IPS-20b (cell line): ENCODE data around the gene EOLA1.
"Not testable (repeated sequence)": the region's sequence is repeated elsewhere in the genome, so short reads cannot be mapped to it uniquely, and the experiment has no call there.

Experiments
- H3K27ac ChIP-seq: one replicate; pipeline ENCODE4 v1.5.1; 2013; ENCODE audit warnings: low read length
- H3K27me3 ChIP-seq: 2 replicates; pipeline ENCODE4 v1.6.1; 2013; ENCODE audit warnings: mild to moderate bottlenecking, low read length, inconsistent platforms; ENCODE audit not compliant: insufficient read depth
- H3K36me3 ChIP-seq: 2 replicates; pipeline ENCODE4 v1.6.1; 2013; ENCODE audit warnings: low read depth, mild to moderate bottlenecking, inconsistent platforms, low read length, moderate library complexity; ENCODE audit not compliant: insufficient read depth
- H3K4me1 ChIP-seq: 2 replicates; pipeline ENCODE4 v1.6.1; 2013; ENCODE audit warnings: mild to moderate bottlenecking, control low read depth, inconsistent platforms, low read length, moderate library complexity; ENCODE audit not compliant: insufficient read depth
- H3K4me3 ChIP-seq: 2 replicates; pipeline ENCODE4 v1.5.1; 2013; ENCODE audit warnings: mild to moderate bottlenecking, low read length, inconsistent platforms
- H3K9ac ChIP-seq: 2 replicates; pipeline ENCODE4 v1.6.1; 2013; ENCODE audit warnings: low read depth, mild to moderate bottlenecking, inconsistent platforms, low read length, moderate library complexity
- H3K9me3 ChIP-seq: 2 replicates; pipeline ENCODE4 v1.6.1; 2013; ENCODE audit warnings: mild to moderate bottlenecking, low read depth, low read length, inconsistent platforms; ENCODE audit not compliant: insufficient read depth

Gene EOLA1

DNA sequence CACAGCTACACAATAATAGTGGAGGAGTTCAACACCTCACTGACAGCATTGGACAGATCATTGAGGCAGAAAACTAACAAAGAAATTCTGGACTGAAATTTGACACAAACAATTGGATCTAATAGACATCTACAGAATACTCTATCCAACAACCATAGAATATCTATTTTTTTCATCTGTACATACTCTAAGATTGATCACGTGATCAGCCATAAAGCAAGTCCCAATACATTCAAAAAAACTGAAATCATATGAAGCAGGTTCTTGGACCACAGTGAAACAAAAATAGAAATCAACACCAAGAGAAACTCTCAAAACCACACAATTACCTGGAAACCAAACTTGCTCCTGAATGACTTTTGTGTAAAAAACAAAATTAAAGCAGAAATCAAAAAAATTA, 23.5 kb upstream of the EOLA1 start:
- Histone ChIP-seq H3K4me3 (no peak overlapping the region), H3K27ac (no peak overlapping the region), H3K4me1 (no peaks in the 10 kb centered on the region), H3K9me3 (no peaks in the 10 kb centered on the region), H3K27me3 (no peaks in the 10 kb centered on the region), H3K9ac (no peak overlapping the region), H3K36me3 (no peaks in the 10 kb centered on the region)

DNA sequence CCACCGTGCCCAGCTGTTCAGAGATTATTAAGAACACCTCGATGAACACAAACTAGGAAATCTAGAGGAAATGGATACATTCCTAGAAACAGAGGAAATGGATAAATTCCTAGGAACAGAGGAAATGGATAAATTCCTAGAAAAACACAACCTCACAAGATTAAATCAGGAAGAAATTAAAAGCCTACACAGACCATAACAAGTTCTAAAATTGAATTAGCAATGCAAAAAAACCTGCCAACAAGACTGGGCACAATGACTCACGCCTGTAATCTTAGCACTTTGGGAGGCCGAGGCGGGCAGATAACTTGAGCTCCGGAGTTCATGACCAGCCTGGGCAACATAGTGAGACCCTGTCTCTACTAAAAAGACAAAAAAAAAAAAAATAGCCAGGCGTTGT, 22.6 kb upstream of the EOLA1 start:
- Histone ChIP-seq H3K9me3 (no peaks in the 10 kb centered on the region), H3K27me3 (no peaks in the 10 kb centered on the region), H3K4me3 (no peak overlapping the region), H3K36me3 (no peaks in the 10 kb centered on the region), H3K4me1 (no peaks in the 10 kb centered on the region), H3K27ac (no peak overlapping the region), H3K9ac (no peak overlapping the region)

DNA sequence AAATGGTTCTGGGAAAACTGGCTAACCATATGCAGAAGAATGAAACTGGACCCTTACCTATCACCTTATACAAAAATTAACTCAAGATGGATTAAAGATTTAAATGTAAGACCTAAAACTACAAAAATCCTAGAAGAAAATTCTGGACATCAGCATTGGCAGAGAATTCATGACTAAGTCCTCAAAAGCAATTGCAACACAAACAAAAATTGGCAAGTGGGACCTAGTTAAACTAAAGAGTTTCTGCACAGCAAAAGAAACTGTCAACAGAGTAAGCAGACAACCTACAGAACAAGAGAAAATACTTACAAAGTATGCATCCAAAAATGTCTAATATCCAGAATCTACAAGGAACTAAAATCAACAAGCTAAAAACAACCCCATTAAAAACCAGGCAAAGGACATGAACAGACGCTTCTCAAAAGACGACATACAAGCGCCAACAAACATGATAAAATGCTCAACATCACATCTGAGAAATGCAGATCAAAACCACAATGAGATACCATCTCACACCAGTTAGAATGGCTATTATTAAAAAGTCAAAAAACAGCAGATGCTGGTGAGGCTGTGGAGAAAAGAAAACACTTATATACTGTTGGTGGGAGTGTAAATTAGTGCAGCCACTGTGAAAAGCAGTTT, 20.1 kb upstream of the EOLA1 start:
- H3K4me1 ChIP-seq, H3K9ac ChIP-seq, H3K36me3 ChIP-seq, H3K27me3 ChIP-seq, H3K4me3 ChIP-seq, H3K9me3 ChIP-seq, H3K27ac ChIP-seq: not testable (repeated sequence)

DNA sequence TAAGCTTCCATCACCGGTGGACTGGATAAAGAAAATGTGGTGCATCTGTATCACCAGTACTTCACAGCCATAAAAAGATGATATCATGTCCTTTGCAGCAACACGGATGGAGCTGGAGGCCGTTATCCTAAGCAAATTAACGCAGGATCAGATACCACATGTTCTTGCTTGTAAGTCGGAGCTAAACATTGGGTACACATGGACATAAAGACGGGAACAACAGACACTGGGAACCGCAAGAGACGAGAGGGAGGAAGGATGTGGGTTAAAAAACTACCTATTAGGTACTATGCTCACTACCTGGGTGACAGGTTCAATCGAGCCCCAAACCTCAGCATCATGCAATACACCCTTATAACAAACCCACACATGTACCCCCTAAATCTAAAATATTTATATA, 19.4 kb upstream of the EOLA1 start:
- Histone ChIP-seq H3K9me3 (no peaks in the 10 kb centered on the region), H3K4me1 (no peaks in the 10 kb centered on the region; the same call in 1 of the 2 replicates)

DNA sequence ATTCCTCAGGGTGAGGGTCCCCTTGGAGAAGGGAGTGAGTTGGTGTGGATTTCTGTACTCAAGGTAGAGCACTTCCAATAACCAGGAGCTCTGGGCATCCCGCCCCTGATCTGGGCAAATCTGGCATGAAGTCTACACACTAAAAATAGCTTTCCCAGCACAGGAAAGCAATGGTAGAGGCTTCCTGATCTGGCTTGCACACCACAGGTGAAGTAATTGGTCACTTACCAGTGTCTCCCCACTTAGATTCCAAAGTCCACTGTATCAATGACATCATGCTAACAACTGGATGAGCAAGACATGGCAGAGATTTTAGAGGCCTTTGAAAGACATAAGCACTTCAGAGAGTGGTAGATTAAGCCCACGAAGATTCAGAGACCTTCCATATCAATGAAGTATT, 17.9 kb upstream of the EOLA1 start:
- no peaks in the 10 kb centered on the region for H3K27me3 ChIP-seq
- H3K36me3 ChIP-seq: no peaks in the 10 kb centered on the region
- no peak overlapping the region for H3K27ac ChIP-seq

More for the DNA sequence above, 19.4 kb upstream of the EOLA1 start:
- H3K4me3 ChIP-seq: no peak overlapping the region
- H3K27ac ChIP-seq: no peak overlapping the region
- H3K9ac ChIP-seq: no peak overlapping the region
- H3K27me3 ChIP-seq: no peaks in the 10 kb centered on the region
- H3K36me3 ChIP-seq: no peaks in the 10 kb centered on the region

DNA sequence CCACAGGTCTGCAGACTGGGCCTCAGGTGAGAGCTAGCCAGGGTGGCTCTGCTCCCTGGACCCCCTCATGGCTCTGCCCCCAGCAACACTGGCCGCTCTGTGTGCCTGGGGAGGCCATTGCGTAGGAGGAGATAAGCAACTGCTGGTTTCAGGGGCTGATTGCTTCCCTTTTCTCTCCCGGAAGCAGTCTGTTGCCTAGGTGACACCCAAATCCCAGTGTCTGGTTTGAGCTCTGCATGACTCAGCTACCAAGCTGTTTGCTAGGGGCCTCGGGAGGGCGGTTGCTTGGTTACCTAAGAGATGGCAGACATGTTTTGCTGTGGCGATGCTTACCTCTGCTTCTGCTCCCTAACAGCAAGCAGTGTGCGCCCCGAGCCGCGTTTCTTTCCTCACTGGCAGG, 15.4 kb upstream of the EOLA1 start:
- not testable (repeated sequence) for H3K4me3 ChIP-seq, H3K36me3 ChIP-seq, H3K9me3 ChIP-seq, H3K4me1 ChIP-seq, H3K27ac ChIP-seq, H3K9ac ChIP-seq, H3K27me3 ChIP-seq

More for the DNA sequence above, 17.9 kb upstream of the EOLA1 start:
- Histone ChIP-seq H3K4me1 (no peaks in the 10 kb centered on the region; the same call in 1 of the 2 replicates), H3K9me3 (no peaks in the 10 kb centered on the region), H3K9ac (no peak overlapping the region), H3K4me3 (no peak overlapping the region)

DNA sequence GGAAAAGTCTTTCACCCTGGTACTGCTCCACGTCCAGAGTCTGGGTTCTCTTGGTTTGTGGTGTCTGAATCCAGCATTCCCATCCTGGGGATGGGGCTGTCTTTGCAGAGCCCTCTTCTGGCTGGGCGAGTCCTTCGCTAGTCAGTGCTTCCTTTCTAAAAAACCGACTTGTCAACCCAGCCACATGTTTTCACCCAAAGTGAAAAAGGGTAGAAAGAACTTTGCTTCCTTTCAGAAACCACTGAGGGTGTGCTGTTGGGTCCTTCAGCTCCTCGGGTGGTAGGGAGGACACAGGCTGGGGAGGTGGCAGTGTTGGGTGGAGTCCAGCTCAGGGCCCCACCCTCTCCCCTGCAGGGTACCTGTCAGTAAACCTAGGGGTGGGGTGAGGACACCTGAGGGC, 14.9 kb upstream of the EOLA1 start:
- H3K9ac ChIP-seq, H3K4me3 ChIP-seq, H3K9me3 ChIP-seq, H3K27ac ChIP-seq, H3K4me1 ChIP-seq, H3K27me3 ChIP-seq, H3K36me3 ChIP-seq: not testable (repeated sequence)

DNA sequence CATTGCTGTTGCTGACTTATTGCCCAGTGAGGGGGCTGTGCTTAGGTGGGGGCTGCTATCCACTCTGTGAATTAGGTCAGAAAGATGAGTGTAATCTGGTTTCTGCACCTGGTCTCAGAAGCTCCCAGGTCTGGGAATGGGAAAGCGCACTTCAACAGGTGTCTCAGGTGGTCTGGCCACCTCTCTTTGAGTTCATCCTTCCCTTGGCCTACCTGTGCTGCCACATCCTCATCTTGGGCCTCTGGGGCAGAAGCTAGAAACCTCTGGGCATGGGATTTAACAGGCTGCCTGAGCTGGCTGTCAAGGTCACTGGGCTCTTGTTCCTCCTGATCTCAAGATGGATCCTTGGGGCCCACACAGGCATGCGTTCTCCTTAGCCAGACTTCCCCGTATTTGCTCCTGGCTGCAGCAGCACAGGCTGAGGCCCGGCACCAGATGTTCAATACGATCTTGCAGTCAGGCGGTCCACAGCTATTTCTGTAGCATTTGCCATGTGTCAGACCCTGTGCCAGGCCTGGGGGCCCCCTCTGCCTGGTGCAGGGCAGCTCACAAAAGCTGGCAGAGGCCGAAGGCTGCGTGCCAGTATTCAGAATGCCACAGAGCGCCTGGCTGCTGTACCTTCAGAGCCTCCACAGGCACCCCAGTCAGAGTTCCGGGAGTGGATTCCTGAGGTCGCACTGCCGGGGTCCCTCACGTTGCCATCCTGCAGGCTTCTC, 14.3 kb upstream of the EOLA1 start:
- not testable (repeated sequence) for H3K9ac ChIP-seq, H3K4me1 ChIP-seq, H3K4me3 ChIP-seq, H3K27me3 ChIP-seq, H3K9me3 ChIP-seq, H3K36me3 ChIP-seq, H3K27ac ChIP-seq

DNA sequence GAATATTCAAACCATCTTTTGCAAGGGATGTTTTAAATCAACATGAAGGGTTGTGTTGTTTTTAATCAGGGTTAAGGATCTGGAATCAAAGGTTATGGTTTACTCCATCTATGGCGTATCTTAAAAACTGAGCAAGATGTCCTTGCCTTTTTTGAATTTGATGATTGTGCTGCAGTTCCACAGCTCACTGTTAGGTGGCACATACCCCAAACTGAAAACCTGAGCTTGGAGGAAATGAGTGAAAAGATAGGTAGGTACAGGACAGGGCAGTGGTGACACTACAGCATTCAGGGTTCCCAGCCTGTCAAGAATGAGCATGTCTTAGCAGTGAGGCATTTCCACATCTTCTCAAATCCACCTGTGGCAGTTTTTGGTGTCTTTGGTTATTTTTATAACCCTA, 13.1 kb upstream of the EOLA1 start:
- H3K4me1 ChIP-seq: no peaks in the 10 kb centered on the region; the same call in 1 of the 2 replicates
- no peak overlapping the region for H3K9ac ChIP-seq
- no peak overlapping the region for H3K27ac ChIP-seq
- no peaks in the 10 kb centered on the region for H3K9me3 ChIP-seq
- H3K4me3 ChIP-seq: no peak overlapping the region
- H3K27me3 ChIP-seq: no peaks in the 10 kb centered on the region
- no peaks in the 10 kb centered on the region for H3K36me3 ChIP-seq

DNA sequence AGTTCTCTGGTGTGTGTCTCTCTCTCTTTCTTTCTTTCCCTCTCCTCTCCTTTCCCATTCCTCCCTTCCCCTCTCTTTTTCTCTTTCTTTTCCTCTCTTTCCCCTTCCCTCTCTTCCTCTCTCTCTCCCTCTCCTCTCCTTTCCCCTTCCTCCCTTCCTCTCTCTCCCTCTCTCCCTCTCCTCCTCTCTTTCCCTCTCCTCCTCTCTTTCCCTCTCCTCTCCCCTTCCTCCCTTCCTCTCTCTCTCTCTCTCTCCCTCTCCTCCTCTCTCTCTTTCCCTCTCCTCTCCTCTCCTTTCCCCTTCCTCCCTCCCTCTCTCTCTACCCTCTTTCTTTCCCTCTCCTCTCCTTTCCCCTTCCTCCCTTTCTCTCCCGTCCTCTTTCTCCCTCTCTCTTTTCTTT, 12.4 kb upstream of the EOLA1 start:
- Histone ChIP-seq H3K9ac (no peak overlapping the region), H3K36me3 (no peaks in the 10 kb centered on the region), H3K9me3 (no peaks in the 10 kb centered on the region), H3K27me3 (no peaks in the 10 kb centered on the region), H3K4me3 (no peak overlapping the region), H3K4me1 (no peaks in the 10 kb centered on the region; the same call in 1 of the 2 replicates), H3K27ac (no peak overlapping the region)

DNA sequence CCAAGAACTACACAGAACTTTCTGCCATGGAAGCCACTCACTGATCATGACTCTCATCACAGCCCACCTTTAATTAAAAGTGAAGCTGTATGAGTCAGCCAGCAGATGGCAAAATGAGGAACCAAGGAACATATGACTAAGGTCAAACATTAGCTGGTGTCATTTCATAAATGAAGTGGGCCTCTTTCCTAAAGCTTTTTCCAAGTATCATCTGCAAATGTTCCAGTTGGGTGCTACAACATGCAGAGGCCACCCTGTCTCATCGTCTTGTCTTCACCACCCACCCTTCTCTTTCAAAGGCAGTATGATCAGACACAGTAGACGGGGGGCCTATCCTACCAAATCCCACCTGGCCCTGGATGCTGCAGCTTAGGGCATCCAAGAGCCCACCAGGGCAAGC, 9.2 kb upstream of the EOLA1 start:
- H3K27ac ChIP-seq: no peak overlapping the region
- no peak overlapping the region for H3K4me3 ChIP-seq
- H3K9ac ChIP-seq: no peak overlapping the region
- H3K4me1 ChIP-seq: no peaks in the 10 kb centered on the region
- H3K27me3 ChIP-seq: no peaks in the 10 kb centered on the region
- H3K9me3 ChIP-seq: no peaks in the 10 kb centered on the region
- no peaks in the 10 kb centered on the region for H3K36me3 ChIP-seq

DNA sequence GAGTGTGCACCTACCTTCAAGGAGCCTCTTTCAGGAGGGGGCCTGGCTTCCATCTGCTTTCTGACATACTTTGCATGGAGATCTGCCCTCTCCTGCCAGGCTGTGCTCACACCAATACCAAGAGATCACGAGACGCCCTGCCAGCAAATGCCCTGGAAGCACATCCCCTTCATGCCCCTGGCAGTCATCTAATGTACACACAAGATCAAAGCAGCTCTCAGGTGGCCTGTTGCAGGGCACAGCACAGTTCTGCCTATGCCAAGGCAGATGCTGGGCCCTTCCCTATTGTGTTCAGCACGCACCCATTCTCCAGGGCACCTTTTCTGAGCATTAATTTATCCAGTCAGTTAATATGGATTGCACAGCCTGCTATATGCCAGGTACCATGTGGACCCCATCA, 7.9 kb upstream of the EOLA1 start:
- H3K4me3 ChIP-seq, H3K9ac ChIP-seq, H3K36me3 ChIP-seq, H3K9me3 ChIP-seq, H3K4me1 ChIP-seq, H3K27ac ChIP-seq, H3K27me3 ChIP-seq: not testable (repeated sequence)
